H1 (cell line): ENCODE measurements around the gene ZBTB49. TPM values are rescaled to one million over a fixed set of nuclear protein-coding genes. Genes with fewer than 3 reads are reported as not detected.

ENCODE experiments used
- CTCF ChIA-PET: fragments of 300-600 bp; sonication (Branson Sonifier 250); formaldehyde crosslinking; loops from one replicate; lab custom pipeline; 2021; ENCODE audit not compliant: partially characterized antibody; lab: Charles Lee
- POLR2A ChIA-PET: fragments of 300-600 bp; sonication (Branson Sonifier 250); formaldehyde crosslinking; loops from one replicate; lab custom pipeline; 2021; ENCODE audit warnings: inconsistent platforms; ENCODE audit not compliant: partially characterized antibody; lab: Charles Lee
- DNase-seq, 2 experiments: peaks; one replicate each; pipeline versions ENCODE4 v3.0.0 to v3.0.0-alpha.2; 2010 to 2022; ENCODE audit warnings: low spot score in 2 of 2, low read depth in 1 of 2, mixed read lengths in 1 of 2
- FAIRE-seq: peaks from 2 replicates; lab custom pipeline; 2011; peaks lifted over from hg19 to GRCh38; lab: Jason Lieb, UNC
- H2AFZ ChIP-seq: 2 replicates; pipeline ENCODE4 v1.8.1; 2012; ENCODE audit warnings: low read length, inconsistent platforms
- H2AK5ac ChIP-seq: 2 replicates; pipeline ENCODE4 v1.6.1; 2013; ENCODE audit warnings: low read depth, low read length
- H2BK120ac ChIP-seq: replicated peaks from 2 replicates; pipeline ENCODE3; 2013; ENCODE audit warnings: low read depth, low read length, inconsistent platforms
- H2BK12ac ChIP-seq: 2 replicates; pipeline ENCODE4 v1.6.1; 2013; ENCODE audit warnings: low read depth, low read length
- H2BK15ac ChIP-seq: 2 replicates; pipeline ENCODE4 v1.6.1; 2013; ENCODE audit warnings: low read length
- H2BK20ac ChIP-seq: 2 replicates; pipeline ENCODE4 v1.6.1; 2013; ENCODE audit warnings: low read length
- H2BK5ac ChIP-seq: 2 replicates; pipeline ENCODE4 v1.6.1; 2013; ENCODE audit warnings: low read depth, low read length
- H3K14ac ChIP-seq: 2 replicates; pipeline ENCODE4 v1.6.1; 2013; ENCODE audit warnings: inconsistent platforms; ENCODE audit not compliant: insufficient read length
- H3K18ac ChIP-seq: 2 replicates; pipeline ENCODE4 v1.6.1; 2013; ENCODE audit warnings: low read length; ENCODE audit errors: extremely low read depth
- H3K23ac ChIP-seq: 2 replicates; pipeline ENCODE4 v1.6.1; 2013; ENCODE audit warnings: inconsistent platforms; ENCODE audit not compliant: insufficient read length
- H3K23me2 ChIP-seq: 2 replicates; pipeline ENCODE4 v1.6.1; 2013; ENCODE audit warnings: low read depth, low read length
- H3K27ac ChIP-seq: 2 replicates; pipeline ENCODE4 v1.6.1; 2011; ENCODE audit warnings: low read depth, low read length, inconsistent platforms
- H3K27me3 ChIP-seq, 4 experiments: replicated peaks in 1 of 4; 1 replicate in 1 of 4; 2 replicates in 3 of 4; pipeline versions ENCODE4 v1.6.1 to v1.8.1; 2011 to 2013; ENCODE audit warnings: low read length in 3 of 4, mild to moderate bottlenecking in 3 of 4, inconsistent platforms in 2 of 4, mixed read lengths in 2 of 4, moderate library complexity in 1 of 4; ENCODE audit not compliant: control insufficient read depth in 3 of 4, insufficient read depth in 3 of 4; ENCODE audit errors: extremely low read depth in 1 of 4
- H3K36me3 ChIP-seq, 4 experiments: 2 replicates each; pipeline versions ENCODE4 v1.6.1 to v1.8.1; 2011 to 2013; ENCODE audit warnings: mild to moderate bottlenecking in 4 of 4, low read length in 3 of 4, moderate library complexity in 2 of 4, control low read depth in 1 of 4, inconsistent platforms in 1 of 4; ENCODE audit not compliant: insufficient read depth in 4 of 4, control insufficient read depth in 2 of 4
- H3K4ac ChIP-seq: replicated peaks from 2 replicates; pipeline ENCODE3; 2013; ENCODE audit warnings: low read length, low read depth, mixed read lengths, inconsistent platforms; ENCODE audit not compliant: insufficient read length
- H3K4me1 ChIP-seq, 4 experiments: replicated peaks in 1 of 4; 1 replicate in 1 of 4; 2 replicates in 3 of 4; pipeline versions ENCODE4 v1.6.1 to v1.8.1; 2011 to 2013; ENCODE audit warnings: low read length in 3 of 4, inconsistent platforms in 2 of 4, mixed read lengths in 1 of 4; ENCODE audit not compliant: insufficient read depth in 4 of 4, control insufficient read depth in 3 of 4
- H3K4me2 ChIP-seq, 2 experiments: 2 replicates each; pipeline versions ENCODE4 v1.6.1 to v1.8.1; 2011 to 2013; ENCODE audit warnings: low read depth in 2 of 2, low read length in 2 of 2, control low read depth in 1 of 2, inconsistent platforms in 1 of 2, mild to moderate bottlenecking in 1 of 2; ENCODE audit not compliant: insufficient read depth in 1 of 2
- H3K4me3 ChIP-seq, 4 experiments: fragments of 200-600, 300-600 bp in 1 of 4; sonication (generic), shearing (Covaris generic), sonication (Bioruptor Twin) in 1 of 4; 2 replicates each; pipeline versions ENCODE4 v1.5.1 to v1.8.1; 2011 to 2016; ENCODE audit warnings: low read length in 4 of 4, low read depth in 3 of 4, control low read depth in 2 of 4, inconsistent platforms in 2 of 4, mild to moderate bottlenecking in 2 of 4, mixed read lengths in 1 of 4, moderate library complexity in 1 of 4; ENCODE audit not compliant: insufficient read depth in 2 of 4; ENCODE audit errors: extremely low read depth in 1 of 4
- H3K56ac ChIP-seq: replicated peaks from 2 replicates; pipeline ENCODE3; 2013; ENCODE audit warnings: low read depth, mild to moderate bottlenecking, mixed read lengths, low read length, inconsistent platforms; ENCODE audit not compliant: insufficient read length
- H3K79me1 ChIP-seq: 2 replicates; pipeline ENCODE4 v1.6.1; 2013; ENCODE audit warnings: low read depth, low read length, control low read depth
- H3K79me2 ChIP-seq, 2 experiments: 2 replicates each; pipeline versions ENCODE4 v1.6.1 to v1.8.1; 2012 to 2013; ENCODE audit warnings: low read length in 2 of 2, mild to moderate bottlenecking in 2 of 2, inconsistent platforms in 1 of 2; ENCODE audit not compliant: insufficient read depth in 2 of 2, control insufficient read depth in 1 of 2
- H3K9ac ChIP-seq, 4 experiments: replicated peaks in 1 of 4; 1 replicate in 1 of 4; 2 replicates in 3 of 4; pipeline versions ENCODE4 v1.6.1 to v1.8.1; 2011 to 2013; ENCODE audit warnings: low read depth in 3 of 4, low read length in 3 of 4, control low read depth in 2 of 4, mild to moderate bottlenecking in 2 of 4, moderate library complexity in 2 of 4, inconsistent platforms in 1 of 4; ENCODE audit errors: extremely low read depth in 1 of 4
- H3K9me3 ChIP-seq, 2 experiments: 2 replicates each; pipeline versions ENCODE4 v1.6.1 to v1.8.1; 2012 to 2013; ENCODE audit warnings: mild to moderate bottlenecking in 2 of 2, moderate library complexity in 2 of 2, control low read depth in 1 of 2, inconsistent platforms in 1 of 2, low read depth in 1 of 2, low read length in 1 of 2, mixed read lengths in 1 of 2; ENCODE audit not compliant: insufficient read depth in 2 of 2
- H4K20me1 ChIP-seq, 2 experiments: replicated peaks in 1 of 2; 2 replicates each; pipeline versions ENCODE3 to v1.8.1; 2011 to 2013; ENCODE audit warnings: inconsistent platforms in 2 of 2, low read length in 2 of 2, mild to moderate bottlenecking in 1 of 2; ENCODE audit not compliant: insufficient read depth in 2 of 2, control insufficient read depth in 1 of 2
- H4K5ac ChIP-seq: 2 replicates; pipeline ENCODE4 v1.6.1; 2013; ENCODE audit warnings: low read length, low read depth, mixed read lengths, inconsistent platforms; ENCODE audit not compliant: insufficient read length
- H4K8ac ChIP-seq: 2 replicates; pipeline ENCODE4 v1.8.0; 2013; ENCODE audit warnings: mild to moderate bottlenecking, moderate library complexity, low read length, inconsistent platforms; ENCODE audit not compliant: insufficient read depth; ENCODE audit errors: extremely low read depth
- H4K91ac ChIP-seq: replicated peaks from 2 replicates; pipeline ENCODE3; 2013; ENCODE audit warnings: low read length, mixed read lengths, inconsistent platforms; ENCODE audit not compliant: insufficient read length
- CEBPB ChIP-seq: IDR thresholded peaks from 2 replicates; pipeline ENCODE4 v1.6.1; 2012; ENCODE audit warnings: low read depth, low read length
- EGR1 ChIP-seq: IDR thresholded peaks from 2 replicates; pipeline ENCODE4 v1.6.1; 2011; ENCODE audit warnings: low read depth, low read length, borderline replicate concordance
- MAFK ChIP-seq: IDR thresholded peaks from 2 replicates; pipeline ENCODE4 v1.6.1; 2012; ENCODE audit warnings: low read depth, mild to moderate bottlenecking, improper control_type of control experiment, low read length
- NANOG ChIP-seq: IDR thresholded peaks from 2 replicates; pipeline ENCODE4 v1.6.1; 2011; ENCODE audit warnings: low read length, low read depth, mild to moderate bottlenecking, inconsistent platforms; ENCODE audit not compliant: insufficient read depth, poor library complexity, severe bottlenecking
- POLR2A ChIP-seq, 2 experiments: IDR thresholded peaks; 1 replicate in 1 of 2; 2 replicates in 1 of 2; pipeline ENCODE4 v1.6.1; 2011; ENCODE audit warnings: low read depth in 2 of 2, low read length in 2 of 2, mild to moderate bottlenecking in 2 of 2; ENCODE audit errors: control extremely low read depth in 1 of 2
- POU5F1 ChIP-seq: IDR thresholded peaks from 2 replicates; pipeline ENCODE4 v1.6.1; 2011; ENCODE audit warnings: low read depth, mild to moderate bottlenecking, low read length, moderate library complexity
- RFX5 ChIP-seq: IDR thresholded peaks from 2 replicates; pipeline ENCODE4 v1.6.1; 2011; ENCODE audit warnings: low read depth, low read length, improper control_type of control experiment, borderline replicate concordance
- YY1 ChIP-seq: IDR thresholded peaks from 2 replicates; pipeline ENCODE4 v1.6.1; 2011; ENCODE audit warnings: low read depth, mild to moderate bottlenecking, low read length
- WGBS, 2 experiments: shearing (Covaris generic) in 1 of 2; methylation state at CpG; one replicate each; pipeline versions ENCODE4 v1.1.6 to v1.1.7; 2013 to 2015; ENCODE audit warnings: low lambda C conversion rate in 2 of 2, mixed read lengths in 2 of 2, inconsistent platforms in 1 of 2, low coverage in 1 of 2, missing lambda C conversion rate in 1 of 2; ENCODE audit not compliant: insufficient replicate concordance in 2 of 2, insufficient coverage in 1 of 2, insufficient read length in 1 of 2; ENCODE audit errors: extremely low coverage in 1 of 2, missing lambda C conversion rate in 1 of 2; 5-methylcytosine and 5-hydroxymethylcytosine counted together
- polyA plus RNA-seq, 7 experiments: library from polyadenylated mRNA; depleted of rRNA in 3 of 7; stranded (reverse) in 5 of 7; unstranded in 2 of 7; fragments of >200 nt in 5 of 7; fragments of 200-250 nt in 2 of 7; gene quantifications; 1 replicate in 5 of 7; 2 replicates in 1 of 7; 4 replicates in 1 of 7; pipeline versions ENCODE4 v1.2.1 to v1.2.3, GENCODE V29; 2011 to 2013; ENCODE audit warnings: missing spikeins in 2 of 7, mixed read lengths in 2 of 7
- total RNA-seq: library from RNA; stranded (reverse); fragmentation: NEBNext Ultra II Directional; extraction: Animal tissue kit (Norgen Biotek cat#: 25700); gene quantifications from 2 replicates; pipeline ENCODE4 v1.2.1, GENCODE V29; 2021

ZBTB49 gene
- total and polyA plus RNA-seq, 2 of the 8 experiments (the other 6 are each of a cell fraction or from before 2014, with no cell fraction given): 4.2 to 6.8 TPM

GRCh38 chr4:4299006-4299405 lies 9.0 kb downstream of the ZBTB49 start:
- 96% methylated on average over 3 of the region's 3 CpGs; no CpG with 5 or more reads in 1 of the 2 experiments for WGBS, 2 experiments
- Histone ChIP-seq H3K79me2 (peaks cover 0 to 15% of the 10 kb centered on the region in 2 experiments; a peak in 1 of 4 replicates), H3K4me3 (no peak overlapping the region), H3K23ac (no peak overlapping the region), H4K8ac (no peak overlapping the region), H2BK20ac (no peak overlapping the region), H2AK5ac (no peak overlapping the region), H2BK120ac (no peak overlapping the region), H3K36me3 (peaks cover 0 to 14% (median 8%) of the 10 kb centered on the region in 4 experiments; a peak in 7 of 8 replicates), H3K9me3 (no peaks in the 10 kb centered on the region), H2AFZ (no peak overlapping the region), H3K14ac (no peak overlapping the region), H3K4me2 (no peak overlapping the region), H4K5ac (no peak overlapping the region), H2BK5ac (no peak overlapping the region), H3K9ac (no peak overlapping the region), H4K20me1 (peaks cover 2% of the 10 kb centered on the region in 2 experiments), H3K4ac (no peak overlapping the region), H2BK15ac (no peak overlapping the region), H3K56ac (no peak overlapping the region), H2BK12ac (no peak overlapping the region), H3K4me1 (no peaks in the 10 kb centered on the region), H3K23me2 (no peaks in the 10 kb centered on the region), H3K79me1 (peaks cover 6% of the 10 kb centered on the region; the same call in 1 of the 2 replicates), H3K27me3 (no peaks in the 10 kb centered on the region), H4K91ac (no peak overlapping the region), H3K27ac (no peak overlapping the region), H3K18ac (no peak overlapping the region)
- no peak for DNase-seq
- ChIA-PET CTCF (interaction anchor here (0.5 to 1.2 kb wide), 4 partner anchors 26 to 411 kb away, joined by 3 to 4 read pairs (median 3); no protein-coding TSS in a partner anchor), POLR2A (no interaction called here)
- FAIRE-seq: no peak
- TF ChIP-seq EGR1 (no peak), RFX5 (no peak), POLR2A (IDR thresholded peaks at IDR 0.05; ENCODE audit: control extremely low read depth in 1 of 2, low read depth in 2 of 2, low read length in 2 of 2) (no peak), NANOG (no peak), YY1 (no peak), CEBPB (no peak), MAFK (no peak), POU5F1 (no peak)
